GM12873 (cell line): ENCODE results near the gene CFAP410.

ENCODE experiments used
- TF ChIP-seq, protein P1 (sequence below): IDR thresholded peaks from 2 replicates; pipeline ENCODE4 v1.5.1; 2012; ENCODE audit warnings: low read depth, mild to moderate bottlenecking, moderate library complexity, low read length, control low read depth; ENCODE audit not compliant: insufficient read depth; ENCODE audit errors: missing control alignments

The CFAP410 gene

DNA sequence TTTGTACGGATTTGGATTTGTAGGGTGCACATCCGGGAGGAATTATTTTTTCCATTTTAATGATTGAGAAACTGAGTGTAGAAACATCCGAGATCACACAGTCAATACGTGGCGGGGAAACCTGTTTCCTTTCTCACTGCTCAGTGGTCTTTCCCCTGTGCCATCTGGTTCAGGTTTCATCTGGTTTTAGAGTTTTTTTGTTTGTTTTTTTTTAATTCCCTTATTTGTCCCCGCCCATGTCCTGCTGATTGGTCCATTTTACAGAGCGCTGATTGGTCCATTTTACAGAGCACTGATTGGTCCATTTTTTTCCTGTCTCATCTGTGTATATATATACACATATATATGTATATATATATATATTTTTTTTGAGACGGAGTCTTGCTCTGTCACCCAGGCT is 20.2 kb upstream of the CFAP410 start:
- TF ChIP-seq, protein P1, sequence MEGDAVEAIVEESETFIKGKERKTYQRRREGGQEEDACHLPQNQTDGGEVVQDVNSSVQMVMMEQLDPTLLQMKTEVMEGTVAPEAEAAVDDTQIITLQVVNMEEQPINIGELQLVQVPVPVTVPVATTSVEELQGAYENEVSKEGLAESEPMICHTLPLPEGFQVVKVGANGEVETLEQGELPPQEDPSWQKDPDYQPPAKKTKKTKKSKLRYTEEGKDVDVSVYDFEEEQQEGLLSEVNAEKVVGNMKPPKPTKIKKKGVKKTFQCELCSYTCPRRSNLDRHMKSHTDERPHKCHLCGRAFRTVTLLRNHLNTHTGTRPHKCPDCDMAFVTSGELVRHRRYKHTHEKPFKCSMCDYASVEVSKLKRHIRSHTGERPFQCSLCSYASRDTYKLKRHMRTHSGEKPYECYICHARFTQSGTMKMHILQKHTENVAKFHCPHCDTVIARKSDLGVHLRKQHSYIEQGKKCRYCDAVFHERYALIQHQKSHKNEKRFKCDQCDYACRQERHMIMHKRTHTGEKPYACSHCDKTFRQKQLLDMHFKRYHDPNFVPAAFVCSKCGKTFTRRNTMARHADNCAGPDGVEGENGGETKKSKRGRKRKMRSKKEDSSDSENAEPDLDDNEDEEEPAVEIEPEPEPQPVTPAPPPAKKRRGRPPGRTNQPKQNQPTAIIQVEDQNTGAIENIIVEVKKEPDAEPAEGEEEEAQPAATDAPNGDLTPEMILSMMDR: no peak

- TF ChIP-seq, protein P1: no peak
Observed at GRCh38 chr21:44357064-44357837, 18.1 kb upstream of the CFAP410 start.

- TF ChIP-seq, protein P1: no peak
Observed at GRCh38 chr21:44356636-44357035, 17.4 kb upstream of the CFAP410 start.

DNA sequence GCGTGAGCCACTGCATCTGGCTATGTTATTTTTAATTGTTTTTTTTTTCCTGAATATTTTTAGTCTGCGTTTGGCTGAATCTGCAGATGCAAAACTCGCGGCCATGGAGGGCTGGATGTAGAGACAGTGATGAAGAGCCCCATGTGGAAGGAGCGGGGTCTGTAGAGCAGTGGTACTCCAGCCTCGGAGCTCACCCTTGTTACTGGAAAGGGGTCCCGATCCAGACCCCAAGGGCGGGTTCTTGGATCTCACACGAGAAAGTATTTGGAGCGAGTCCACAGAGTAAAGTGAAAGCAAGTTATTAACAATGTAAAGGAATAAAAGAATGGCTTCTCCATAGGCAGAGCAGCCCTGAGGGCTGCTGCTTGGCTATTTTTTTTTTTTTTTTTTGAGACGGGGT is 17.0 kb upstream of the CFAP410 start:
- TF ChIP-seq, protein P1: no peak

- TF ChIP-seq, protein P1: no peak
Observed at GRCh38 chr21:44354775-44355771, 15.9 kb upstream of the CFAP410 start.

GRCh38 chr21:44354001-44354405 is 14.8 kb upstream of the CFAP410 start:
- TF ChIP-seq, protein P1: no peak

- TF ChIP-seq, protein P1: no peak
Observed at GRCh38 chr21:44353191-44353970, 14.2 kb upstream of the CFAP410 start, which contains the start of gene TRPM2. TRPM2 (plus strand) TSS chr21:44353621; CDS start chr21:44353701, 80 bp downstream.
